ENCODE results near the gene CEP41. TPM values are rescaled to one million over a fixed set of nuclear protein-coding genes. Genes with fewer than 3 reads are reported as not detected.
A peak's percentile ranks its signal among the peaks of the same experiment; 100 is the strongest.

The CEP41 gene
- total RNA-seq, 3 donors from 2014 or later = 5.9 to 8.9 (median 7.0) TPM

- Histone ChIP-seq H3K9me3 (no peaks in the 10 kb centered on the region), H3K27me3 (no peaks in the 10 kb centered on the region), H3K27ac (peak overlapping the region; percentile 79 to 90), H3K4me1 (peaks cover 18 to 20% of the 10 kb centered on the region in 2 donors), H3K4me3 (peak overlapping the region in 1 of 3 donors; percentile 34), H3K36me3 (no peaks in the 10 kb centered on the region)
- no peak for DNase-seq (ENCODE audit: low spot score in 2 of 2)
- intact Hi-C loops (cut with DNase I; ENCODE audit: low total_unique reads) = no loop called here
- TF ChIP-seq POLR2AphosphoS5 (IDR thresholded peaks at IDR 0.05) (no peak), CTCF (IDR thresholded peaks at IDR 0.05) (no peak), POLR2A (IDR thresholded peaks at IDR 0.05) (no peak)
Observed at GRCh38 chr7:130352194-130353074, 88.4 kb downstream of the CEP41 start.

GRCh38 chr7:130351791-130352090 lies 89.1 kb downstream of the CEP41 start:
- intact Hi-C loops (cut with DNase I; ENCODE audit: low total_unique reads) = no loop called here
- Histone ChIP-seq H3K27ac (peak overlapping the region; percentile 79 to 90), H3K4me1 (peaks cover 13 to 19% of the 10 kb centered on the region in 2 donors), H3K27me3 (no peaks in the 10 kb centered on the region), H3K36me3 (no peaks in the 10 kb centered on the region), H3K9me3 (no peaks in the 10 kb centered on the region), H3K4me3 (no peak overlapping the region)
- TF ChIP-seq CTCF (IDR thresholded peaks at IDR 0.05) (no peak), POLR2AphosphoS5 (IDR thresholded peaks at IDR 0.05) (no peak), POLR2A (IDR thresholded peaks at IDR 0.05) (no peak)
- DNase-seq (ENCODE audit: low spot score in 2 of 2) = no peak

GRCh38 chr7:130350945-130351790 lies 89.6 kb downstream of the CEP41 start:
- Histone ChIP-seq H3K9me3 (no peaks in the 10 kb centered on the region), H3K4me3 (peak overlapping the region in 1 of 3 donors; percentile 25), H3K36me3 (no peaks in the 10 kb centered on the region), H3K27ac (peak overlapping the region; percentile 79 to 90), H3K4me1 (peaks cover 12 to 16% of the 10 kb centered on the region in 2 donors), H3K27me3 (no peaks in the 10 kb centered on the region)
- intact Hi-C loops (cut with DNase I; ENCODE audit: low total_unique reads) = no loop called here
- no peak for TF ChIP-seq CTCF (IDR thresholded peaks at IDR 0.05)
- no peak for TF ChIP-seq POLR2AphosphoS5 (IDR thresholded peaks at IDR 0.05)
- no peak for TF ChIP-seq POLR2A (IDR thresholded peaks at IDR 0.05)
- no peak for DNase-seq (ENCODE audit: low spot score in 2 of 2)

- intact Hi-C loops (cut with DNase I; ENCODE audit: low total_unique reads) = no loop called here
- Histone ChIP-seq H3K9me3 (no peaks in the 10 kb centered on the region), H3K27ac (peak overlapping the region; percentile 79 to 90), H3K4me3 (peak overlapping the region in 1 of 3 donors; percentile 16), H3K27me3 (no peaks in the 10 kb centered on the region), H3K36me3 (no peaks in the 10 kb centered on the region), H3K4me1 (peaks cover 6 to 9% of the 10 kb centered on the region in 2 donors)
- TF ChIP-seq POLR2AphosphoS5 (IDR thresholded peaks at IDR 0.05) (no peak), CTCF (IDR thresholded peaks at IDR 0.05) (no peak), POLR2A (IDR thresholded peaks at IDR 0.05) (no peak)
- peak in 1 of 2 donors; percentile 45 for DNase-seq (ENCODE audit: low spot score in 2 of 2)
Observed at GRCh38 chr7:130349911-130350782, 90.7 kb downstream of the CEP41 start.
